WTC11 (cell line): ENCODE measurements around the gene BRD1. TPM values are rescaled to one million over a fixed set of nuclear protein-coding genes. Genes with fewer than 3 reads are reported as not detected.

ENCODE experiments used
- ATAC-seq: fragments of 200-7000 bp; cut with Tn5 transposase; 2 replicates; pipeline ENCODE4 v1.10.0; 2021; ENCODE audit warnings: mild to moderate bottlenecking, moderate library complexity
- CTCF ChIA-PET: fragments of 300-600 bp; sonication (Branson Sonifier 250); formaldehyde crosslinking; loops from one replicate; lab custom pipeline; 2021; ENCODE audit warnings: antibody characterized with exemption; lab: Charles Lee
- POLR2A ChIA-PET: fragments of 350-600 bp; sonication (Branson Sonifier 250); formaldehyde crosslinking; loops from one replicate; lab custom pipeline; 2021; ENCODE audit warnings: antibody characterized with exemption; lab: Charles Lee
- DNase-seq: peaks from one replicate; pipeline ENCODE4 v3.0.0; 2021; ENCODE audit warnings: low spot score
- H3K27ac Mint-ChIP-seq: 2 replicates; pipeline ENCODE4 v1.8.0; 2021; ENCODE audit warnings: mixed read lengths
- H3K27me3 Mint-ChIP-seq: 2 replicates; pipeline ENCODE4 v1.8.0; 2021; ENCODE audit warnings: low read depth, mild to moderate bottlenecking, moderate library complexity, mixed read lengths
- H3K36me3 Mint-ChIP-seq: 2 replicates; pipeline ENCODE4 v1.8.0; 2021; ENCODE audit warnings: mixed read lengths
- H3K4me1 Mint-ChIP-seq: 2 replicates; pipeline ENCODE4 v1.8.0; 2022; ENCODE audit warnings: mixed read lengths
- H3K4me3 Mint-ChIP-seq: 2 replicates; pipeline ENCODE4 v1.8.0; 2021; ENCODE audit warnings: mild to moderate bottlenecking, moderate library complexity, mixed read lengths
- H3K9me3 Mint-ChIP-seq: 2 replicates; pipeline ENCODE4 v1.8.0; 2021; ENCODE audit warnings: mixed read lengths
- ELF4 ChIP-seq: sonication (generic); formaldehyde crosslinking; IDR thresholded peaks from 2 replicates; pipeline ENCODE4 v1.8.1; 2022; ENCODE audit warnings: low read depth, mild to moderate bottlenecking, moderate library complexity, missing genetic modification reagents
- EMX1 ChIP-seq: fragments of 250-450 bp; sonication (Bioruptor Pico); IDR thresholded peaks from 2 replicates; pipeline ENCODE4 v1.8.0; 2021; ENCODE audit warnings: mild to moderate bottlenecking
- ETV6 ChIP-seq: sonication (generic); formaldehyde crosslinking; IDR thresholded peaks from 2 replicates; pipeline ENCODE4 v1.8.1; 2022; ENCODE audit warnings: mild to moderate bottlenecking, missing genetic modification reagents
- FOXK1 ChIP-seq: sonication (generic); formaldehyde crosslinking; IDR thresholded peaks from 2 replicates; pipeline ENCODE4 v1.8.0; 2022; ENCODE audit warnings: mild to moderate bottlenecking, moderate library complexity, missing genetic modification reagents
- GABPB1 ChIP-seq: sonication (generic); formaldehyde crosslinking; IDR thresholded peaks from 2 replicates; pipeline ENCODE4 v1.8.1; 2023; ENCODE audit warnings: mild to moderate bottlenecking, missing genetic modification reagents
- GTF2I ChIP-seq: fragments of 250-450 bp; sonication (Bioruptor Pico); conservative IDR thresholded peaks from 2 replicates; pipeline ENCODE4 v1.4.0; 2021; ENCODE audit warnings: mild to moderate bottlenecking
- KAT7 ChIP-seq: sonication (generic); formaldehyde crosslinking; IDR thresholded peaks from 2 replicates; pipeline ENCODE4 v1.8.1; 2023; ENCODE audit warnings: missing genetic modification reagents, mild to moderate bottlenecking, borderline replicate concordance
- MYBL2 ChIP-seq: sonication (generic); formaldehyde crosslinking; IDR thresholded peaks from 2 replicates; pipeline ENCODE4 v1.8.1; 2023; ENCODE audit warnings: mild to moderate bottlenecking, moderate library complexity, missing genetic modification reagents
- PRRX2 ChIP-seq: fragments of 250-450 bp; sonication (Bioruptor Pico); IDR thresholded peaks from 2 replicates; pipeline ENCODE4 v1.8.0; 2021; ENCODE audit warnings: mild to moderate bottlenecking
- SMAD3 ChIP-seq: sonication (generic); formaldehyde crosslinking; IDR thresholded peaks from 2 replicates; pipeline ENCODE4 v1.8.0; 2022; ENCODE audit warnings: missing genetic modification reagents, mild to moderate bottlenecking, borderline replicate concordance
- ZNF121 ChIP-seq: sonication (generic); formaldehyde crosslinking; IDR thresholded peaks from 2 replicates; pipeline ENCODE4 v1.8.0; 2023; ENCODE audit warnings: missing genetic modification reagents
- ZNF138 ChIP-seq: sonication (generic); formaldehyde crosslinking; conservative IDR thresholded peaks from 2 replicates; pipeline ENCODE4 v1.8.1; 2022; ENCODE audit warnings: mild to moderate bottlenecking, moderate library complexity, missing genetic modification reagents
- ZNF219 ChIP-seq: sonication (generic); formaldehyde crosslinking; IDR thresholded peaks from 2 replicates; pipeline ENCODE4 v1.8.0; 2023; ENCODE audit warnings: missing genetic modification reagents, mild to moderate bottlenecking, borderline replicate concordance
- ZNF232 ChIP-seq: sonication (generic); formaldehyde crosslinking; IDR thresholded peaks from 2 replicates; pipeline ENCODE4 v1.8.0; 2022; ENCODE audit warnings: mild to moderate bottlenecking, missing genetic modification reagents
- ZNF263 ChIP-seq: sonication (generic); formaldehyde crosslinking; IDR thresholded peaks from 2 replicates; pipeline ENCODE4 v1.8.1; 2022; ENCODE audit warnings: low read depth, mild to moderate bottlenecking, moderate library complexity, missing genetic modification reagents
- ZNF416 ChIP-seq: fragments of 250-450 bp; sonication (Bioruptor Pico); IDR thresholded peaks from 2 replicates; pipeline ENCODE4 v1.9.0; 2021; ENCODE audit warnings: mild to moderate bottlenecking, inconsistent platforms
- ZNF671 ChIP-seq: fragments of 250-450 bp; sonication (Bioruptor Pico); IDR thresholded peaks from 2 replicates; pipeline ENCODE4 v1.8.0; 2021; ENCODE audit warnings: mild to moderate bottlenecking
- total RNA-seq: library from RNA; stranded (reverse); gene quantifications from 3 replicates; pipeline ENCODE4 v1.2.3, GENCODE V29; 2021
- TF ChIP-seq, protein P1 (sequence below): sonication (generic); formaldehyde crosslinking; IDR thresholded peaks from 2 replicates; pipeline ENCODE4 v1.8.1; 2022; ENCODE audit warnings: low read depth, mild to moderate bottlenecking, moderate library complexity, missing genetic modification reagents, borderline replicate concordance
- TF ChIP-seq, protein P2 (sequence below): fragments of 250-450 bp; sonication (Bioruptor Pico); IDR thresholded peaks from 2 replicates; pipeline ENCODE4 v1.9.0; 2021; ENCODE audit warnings: moderate library complexity, mild to moderate bottlenecking, inconsistent platforms, borderline replicate concordance
- TF ChIP-seq, protein P3 (sequence below): sonication (generic); formaldehyde crosslinking; IDR thresholded peaks from 2 replicates; pipeline ENCODE4 v1.8.0; 2022; ENCODE audit warnings: mild to moderate bottlenecking, missing genetic modification reagents
- TF ChIP-seq, protein P4 (sequence below): fragments of 250-450 bp; sonication (Bioruptor Pico); IDR thresholded peaks from 2 replicates; pipeline ENCODE4 v1.9.0; 2021; ENCODE audit warnings: mild to moderate bottlenecking
- TF ChIP-seq, protein P5 (sequence below): fragments of 250-450 bp; sonication (Bioruptor Pico); IDR thresholded peaks from 2 replicates; pipeline ENCODE4 v1.8.0; 2021; ENCODE audit warnings: mild to moderate bottlenecking

Gene BRD1
- total RNA-seq, 1 experiment from 2014 or later, result 36.6 TPM

DNA sequence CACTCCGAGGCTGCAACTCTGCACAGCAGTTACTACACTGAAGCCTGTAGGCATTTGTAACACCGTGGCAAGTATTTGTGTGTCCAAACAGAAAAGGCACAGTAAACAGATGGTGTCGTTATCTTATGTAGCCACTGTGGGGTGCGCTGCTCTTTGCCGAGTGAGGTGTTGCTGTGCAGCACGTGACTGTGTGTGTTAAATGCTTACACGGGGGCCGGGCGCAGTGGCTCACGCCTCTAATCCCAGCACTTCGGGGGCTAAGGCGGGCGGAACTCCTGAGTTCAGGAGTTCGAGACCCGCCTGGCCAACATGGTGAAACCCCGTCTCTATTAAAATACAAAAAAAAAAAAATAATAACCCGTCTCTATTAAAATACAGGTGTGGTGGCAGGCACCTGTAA, 37.5 kb upstream of the BRD1 start (continued):
- TF ChIP-seq, protein P1, sequence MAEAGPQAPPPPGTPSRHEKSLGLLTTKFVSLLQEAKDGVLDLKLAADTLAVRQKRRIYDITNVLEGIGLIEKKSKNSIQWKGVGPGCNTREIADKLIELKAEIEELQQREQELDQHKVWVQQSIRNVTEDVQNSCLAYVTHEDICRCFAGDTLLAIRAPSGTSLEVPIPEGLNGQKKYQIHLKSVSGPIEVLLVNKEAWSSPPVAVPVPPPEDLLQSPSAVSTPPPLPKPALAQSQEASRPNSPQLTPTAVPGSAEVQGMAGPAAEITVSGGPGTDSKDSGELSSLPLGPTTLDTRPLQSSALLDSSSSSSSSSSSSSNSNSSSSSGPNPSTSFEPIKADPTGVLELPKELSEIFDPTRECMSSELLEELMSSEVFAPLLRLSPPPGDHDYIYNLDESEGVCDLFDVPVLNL (CRISPR knock-in tag), result no peak
- TF ChIP-seq, all 79 proteins: peak for 0

DNA sequence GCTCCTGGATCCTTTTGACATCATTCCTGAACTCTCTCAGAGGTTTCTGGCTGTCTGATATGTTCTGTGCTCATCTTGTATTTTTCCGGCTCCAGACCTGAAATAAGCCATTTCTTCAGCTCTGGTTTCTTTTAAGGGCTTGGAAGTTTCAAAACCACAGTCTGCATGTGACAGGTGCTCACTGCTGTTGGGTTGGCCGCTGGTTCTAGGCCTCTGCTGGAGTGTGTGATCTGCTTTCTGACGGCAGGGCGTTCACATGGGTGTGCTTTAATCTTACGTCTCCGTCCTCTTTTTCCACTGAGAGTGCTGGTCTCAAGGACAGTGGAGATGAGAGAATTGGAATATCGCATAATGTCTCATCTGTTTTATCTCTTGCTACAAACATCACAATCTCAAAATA, 36.3 kb upstream of the BRD1 start:
- CTCF ChIA-PET, result no interaction called here
- H3K4me1 Mint-ChIP-seq, result peaks cover 23% of the 10 kb centered on the region
- no peak overlapping the region for H3K4me3 Mint-ChIP-seq
- DNase-seq (no peak), ATAC-seq (no peak)
- H3K27me3 Mint-ChIP-seq, result no peaks in the 10 kb centered on the region
- H3K36me3 Mint-ChIP-seq, result peaks cover 32% of the 10 kb centered on the region
- peaks cover 18% of the 10 kb centered on the region for H3K9me3 Mint-ChIP-seq
- TF ChIP-seq ZNF263 (CRISPR knock-in tag) (no peak), ZNF138 (CRISPR knock-in tag) (no peak), KAT7 (CRISPR knock-in tag) (no peak)
- TF ChIP-seq, protein P2, sequence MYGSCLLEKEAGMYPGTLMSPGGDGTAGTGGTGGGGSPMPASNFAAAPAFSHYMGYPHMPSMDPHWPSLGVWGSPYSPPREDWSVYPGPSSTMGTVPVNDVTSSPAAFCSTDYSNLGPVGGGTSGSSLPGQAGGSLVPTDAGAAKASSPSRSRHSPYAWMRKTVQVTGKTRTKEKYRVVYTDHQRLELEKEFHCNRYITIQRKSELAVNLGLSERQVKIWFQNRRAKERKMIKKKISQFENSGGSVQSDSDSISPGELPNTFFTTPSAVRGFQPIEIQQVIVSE (CRISPR knock-in tag), result no peak
- POLR2A ChIA-PET, result no interaction called here
- 0 out of 2 replicates have a peak overlapping the region, but pooled peaks have one; percentile 11 for H3K27ac Mint-ChIP-seq

DNA sequence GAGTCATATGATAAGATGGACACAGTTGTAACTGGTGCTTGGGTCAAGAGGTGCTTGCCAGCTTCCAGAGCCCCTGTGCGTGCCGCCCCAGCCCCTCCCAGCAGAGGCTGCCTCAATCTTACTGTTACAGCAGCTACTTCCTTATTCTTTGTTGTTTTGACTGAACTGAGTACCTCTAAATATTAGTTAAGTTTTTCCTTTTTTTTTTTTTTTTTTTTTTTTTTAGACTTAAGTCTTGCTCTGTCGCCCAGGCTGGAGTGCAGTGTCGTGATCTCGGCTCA, 34.8 kb upstream of the BRD1 start:
- CTCF ChIA-PET, result interaction anchor here (1.2 kb wide), 1 partner anchor 62 kb away, joined by 3 read pairs; no protein-coding TSS in a partner anchor
- Mint-ChIP-seq H3K4me1 (peaks cover 23% of the 10 kb centered on the region), H3K9me3 (peaks cover 18% of the 10 kb centered on the region), H3K36me3 (peaks cover 21% of the 10 kb centered on the region), H3K4me3 (no peak overlapping the region), H3K27me3 (no peaks in the 10 kb centered on the region), H3K27ac (no peak overlapping the region)
- ATAC-seq (no peak), DNase-seq (no peak)
- TF ChIP-seq ELF4 (CRISPR knock-in tag) (no peak), ZNF232 (no peak), ZNF219 (no peak), ZNF671 (CRISPR knock-in tag) (no peak), ZNF416 (CRISPR knock-in tag) (no peak), ZNF121 (no peak), ETV6 (CRISPR knock-in tag) (no peak)
- TF ChIP-seq, protein P3, sequence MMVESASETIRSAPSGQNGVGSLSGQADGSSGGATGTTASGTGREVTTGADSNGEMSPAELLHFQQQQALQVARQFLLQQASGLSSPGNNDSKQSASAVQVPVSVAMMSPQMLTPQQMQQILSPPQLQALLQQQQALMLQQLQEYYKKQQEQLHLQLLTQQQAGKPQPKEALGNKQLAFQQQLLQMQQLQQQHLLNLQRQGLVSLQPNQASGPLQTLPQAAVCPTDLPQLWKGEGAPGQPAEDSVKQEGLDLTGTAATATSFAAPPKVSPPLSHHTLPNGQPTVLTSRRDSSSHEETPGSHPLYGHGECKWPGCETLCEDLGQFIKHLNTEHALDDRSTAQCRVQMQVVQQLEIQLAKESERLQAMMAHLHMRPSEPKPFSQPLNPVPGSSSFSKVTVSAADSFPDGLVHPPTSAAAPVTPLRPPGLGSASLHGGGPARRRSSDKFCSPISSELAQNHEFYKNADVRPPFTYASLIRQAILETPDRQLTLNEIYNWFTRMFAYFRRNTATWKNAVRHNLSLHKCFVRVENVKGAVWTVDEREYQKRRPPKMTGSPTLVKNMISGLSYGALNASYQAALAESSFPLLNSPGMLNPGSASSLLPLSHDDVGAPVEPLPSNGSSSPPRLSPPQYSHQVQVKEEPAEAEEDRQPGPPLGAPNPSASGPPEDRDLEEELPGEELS (CRISPR knock-in tag), result no peak
- POLR2A ChIA-PET, result no interaction called here

DNA sequence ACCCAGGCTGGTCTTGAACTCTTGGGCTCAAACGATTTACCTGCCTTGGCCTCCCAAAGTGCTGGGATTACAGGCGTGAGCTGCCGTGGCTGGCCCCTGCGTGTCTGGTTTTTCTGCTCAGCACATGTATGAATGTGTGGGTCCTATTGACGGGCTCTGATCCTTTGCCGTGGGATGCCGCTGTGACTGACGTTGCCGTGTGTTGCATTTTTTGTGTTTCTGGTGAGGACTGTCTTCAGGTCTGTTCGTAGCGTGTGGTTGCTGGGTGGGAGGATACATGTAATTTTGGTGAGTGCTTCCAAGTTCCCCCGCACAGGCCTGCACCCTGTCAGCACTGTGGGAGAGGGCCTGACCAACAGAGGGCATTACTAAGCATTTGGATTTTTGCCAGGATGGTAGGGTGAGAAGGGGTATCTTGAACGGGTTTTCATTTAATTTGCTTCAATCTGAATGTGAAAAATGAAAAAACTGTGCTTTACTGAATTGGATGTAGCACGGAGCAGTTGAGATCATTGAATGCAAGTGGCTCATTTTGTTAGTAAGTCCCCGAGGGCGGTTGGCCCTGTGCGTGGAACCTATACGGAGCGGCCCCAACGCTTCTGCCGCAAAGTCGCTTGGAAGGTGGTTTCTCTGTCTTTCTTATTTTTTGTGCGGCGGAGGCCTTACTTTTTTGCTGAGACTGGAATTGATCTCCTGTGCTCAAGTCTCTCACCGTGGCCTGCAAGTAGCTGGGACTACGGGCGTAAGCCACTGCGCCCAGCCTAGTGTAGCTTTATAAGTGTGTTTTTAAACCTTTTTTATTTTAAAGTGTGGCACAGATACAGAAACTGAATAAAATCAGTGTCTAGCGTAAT, 34.2 kb upstream of the BRD1 start:
- Mint-ChIP-seq H3K36me3 (peaks cover 15% of the 10 kb centered on the region), H3K27ac (peak overlapping the region; percentile 39; the same call in 1 of the 2 replicates), H3K9me3 (peaks cover 15% of the 10 kb centered on the region), H3K4me1 (peaks cover 20% of the 10 kb centered on the region), H3K4me3 (no peak overlapping the region), H3K27me3 (no peaks in the 10 kb centered on the region)
- peak; percentile 66; the same call in 1 of the 2 replicates for ATAC-seq
- ChIA-PET POLR2A (no interaction called here), CTCF (interaction anchor here (1.2 kb wide), 1 partner anchor 61 kb away, joined by 3 read pairs; no protein-coding TSS in a partner anchor)
- DNase-seq, result no peak
- TF ChIP-seq SMAD3 (CRISPR knock-in tag), result no peak
- TF ChIP-seq, protein P4, sequence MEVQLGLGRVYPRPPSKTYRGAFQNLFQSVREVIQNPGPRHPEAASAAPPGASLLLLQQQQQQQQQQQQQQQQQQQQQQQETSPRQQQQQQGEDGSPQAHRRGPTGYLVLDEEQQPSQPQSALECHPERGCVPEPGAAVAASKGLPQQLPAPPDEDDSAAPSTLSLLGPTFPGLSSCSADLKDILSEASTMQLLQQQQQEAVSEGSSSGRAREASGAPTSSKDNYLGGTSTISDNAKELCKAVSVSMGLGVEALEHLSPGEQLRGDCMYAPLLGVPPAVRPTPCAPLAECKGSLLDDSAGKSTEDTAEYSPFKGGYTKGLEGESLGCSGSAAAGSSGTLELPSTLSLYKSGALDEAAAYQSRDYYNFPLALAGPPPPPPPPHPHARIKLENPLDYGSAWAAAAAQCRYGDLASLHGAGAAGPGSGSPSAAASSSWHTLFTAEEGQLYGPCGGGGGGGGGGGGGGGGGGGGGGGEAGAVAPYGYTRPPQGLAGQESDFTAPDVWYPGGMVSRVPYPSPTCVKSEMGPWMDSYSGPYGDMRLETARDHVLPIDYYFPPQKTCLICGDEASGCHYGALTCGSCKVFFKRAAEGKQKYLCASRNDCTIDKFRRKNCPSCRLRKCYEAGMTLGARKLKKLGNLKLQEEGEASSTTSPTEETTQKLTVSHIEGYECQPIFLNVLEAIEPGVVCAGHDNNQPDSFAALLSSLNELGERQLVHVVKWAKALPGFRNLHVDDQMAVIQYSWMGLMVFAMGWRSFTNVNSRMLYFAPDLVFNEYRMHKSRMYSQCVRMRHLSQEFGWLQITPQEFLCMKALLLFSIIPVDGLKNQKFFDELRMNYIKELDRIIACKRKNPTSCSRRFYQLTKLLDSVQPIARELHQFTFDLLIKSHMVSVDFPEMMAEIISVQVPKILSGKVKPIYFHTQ (CRISPR knock-in tag), result no peak
- TF ChIP-seq EMX1 (CRISPR knock-in tag), result no peak
- no peak for TF ChIP-seq FOXK1 (CRISPR knock-in tag)
- TF ChIP-seq, protein P5, sequence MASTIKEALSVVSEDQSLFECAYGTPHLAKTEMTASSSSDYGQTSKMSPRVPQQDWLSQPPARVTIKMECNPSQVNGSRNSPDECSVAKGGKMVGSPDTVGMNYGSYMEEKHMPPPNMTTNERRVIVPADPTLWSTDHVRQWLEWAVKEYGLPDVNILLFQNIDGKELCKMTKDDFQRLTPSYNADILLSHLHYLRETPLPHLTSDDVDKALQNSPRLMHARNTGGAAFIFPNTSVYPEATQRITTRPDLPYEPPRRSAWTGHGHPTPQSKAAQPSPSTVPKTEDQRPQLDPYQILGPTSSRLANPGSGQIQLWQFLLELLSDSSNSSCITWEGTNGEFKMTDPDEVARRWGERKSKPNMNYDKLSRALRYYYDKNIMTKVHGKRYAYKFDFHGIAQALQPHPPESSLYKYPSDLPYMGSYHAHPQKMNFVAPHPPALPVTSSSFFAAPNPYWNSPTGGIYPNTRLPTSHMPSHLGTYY (CRISPR knock-in tag), result no peak
- TF ChIP-seq GTF2I (CRISPR knock-in tag), result no peak
- TF ChIP-seq PRRX2, result no peak
- TF ChIP-seq GABPB1 (CRISPR knock-in tag), result no peak
- no peak for TF ChIP-seq MYBL2
